Muscle of arm (tissue), 12 donors: Measurements from ENCODE around the gene TMEM87B. TPM values are rescaled to one million over a fixed set of nuclear protein-coding genes. Genes with fewer than 3 reads are reported as not detected.

Experiments used
- DNase-seq: peaks from one replicate; pipeline ENCODE4 v3.0.0-alpha.2; 2013
- polyA plus RNA-seq, 12 donors: library from polyadenylated mRNA; unstranded; fragments of 120-200 nt; gene quantifications; one replicate each; pipeline ENCODE4 v1.2.1, GENCODE V29; 2013; ENCODE audit not compliant: insufficient read length in 12 of 12

Gene TMEM87B
- polyA plus RNA-seq, 12 donors = 12.4 to 26.2 (median 19.7) TPM; not detected in 1

GRCh38 chr2:112165296-112165695 is 110.2 kb downstream of the TMEM87B start:
- no peak for DNase-seq

DNA sequence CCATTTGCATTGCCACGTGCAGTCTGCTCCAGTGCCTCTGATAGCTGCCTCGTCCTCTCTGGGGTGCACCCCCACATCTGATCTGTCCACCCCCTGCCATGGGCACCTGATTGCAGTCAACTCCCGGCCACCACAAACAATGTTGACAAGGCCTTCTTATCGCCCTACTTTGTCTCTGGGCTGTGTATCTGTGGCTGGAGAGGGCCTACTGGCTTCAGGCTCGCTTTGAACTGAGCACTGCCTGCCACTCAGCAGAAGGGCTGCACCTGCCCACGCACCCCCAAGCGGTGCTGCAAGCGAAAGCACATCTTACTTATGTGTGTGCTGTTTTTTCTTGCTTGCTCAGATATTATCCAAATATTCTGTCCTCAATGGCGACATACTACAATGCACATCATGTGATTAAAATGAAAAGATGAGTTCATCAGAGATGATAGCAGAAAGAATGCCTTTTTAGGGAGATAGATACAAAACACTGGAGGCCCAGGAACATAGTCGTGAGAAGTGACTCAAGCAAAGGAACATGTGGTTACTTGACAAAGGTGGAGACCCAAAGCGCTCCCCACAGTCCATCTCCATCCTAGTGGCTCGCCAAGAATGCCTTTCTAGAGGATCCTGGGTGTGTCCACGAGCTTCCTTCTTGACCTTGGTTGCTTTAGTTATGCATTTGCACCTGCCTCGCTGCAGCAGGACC is 111.9 kb downstream of the TMEM87B start:
- DNase-seq = no peak

- DNase-seq = no peak
Measured at GRCh38 chr2:112168422-112169124, 113.5 kb downstream of the TMEM87B start.

Other genes with a start within 250 kb of the TMEM87B start
- 10 to 100 TPM in 11 of 12 donors, not detected in 1; 18.1 to 25.3 (median 20.6) TPM for gene ANAPC1, start 171.1 kb upstream of the TMEM87B start, polyA plus RNA-seq
- 1 to 10 TPM in 11 of 12 donors, not detected in 1; 2.4 to 9.1 (median 4.3) TPM for gene MERTK, start 156.7 kb upstream of the TMEM87B start, polyA plus RNA-seq
- gene FBLN7, start 83.1 kb downstream of the TMEM87B start, polyA plus RNA-seq = 10 to 100 TPM in 6 of 12 donors, 1 to 10 TPM in 5, not detected in 1; 7.4 to 12.8 (median 10.6) TPM
- 10 to 100 TPM in 11 of 12 donors, not detected in 1; 10.2 to 27.1 (median 16.9) TPM for gene ZC3H8, start 199.8 kb downstream of the TMEM87B start, polyA plus RNA-seq
- gene ZC3H6, start 220.3 kb downstream of the TMEM87B start, polyA plus RNA-seq = 10 to 100 TPM in 1 of 12 donors, 1 to 10 TPM in 10, not detected in 1; 5.1 to 11.5 (median 6.9) TPM